OCI-LY7 (cell line): ENCODE measurements around the gene CTNND2.

ENCODE experiments used
- EZH2phosphoT487 ChIP-seq: fragments of 200-600 bp; sonication (generic); IDR thresholded peaks from 2 replicates; pipeline ENCODE4 v1.6.1; 2018; ENCODE audit warnings: low read depth, borderline replicate concordance, mild to moderate bottlenecking, mixed run types, antibody characterized with exemption, low read length, moderate library complexity, mixed read lengths
- TF ChIP-seq, protein P1 (sequence below): fragments of 200-600 bp; sonication (generic); conservative IDR thresholded peaks from 2 replicates; pipeline ENCODE4 v1.5.1; 2014; ENCODE audit warnings: mild to moderate bottlenecking, antibody characterized with exemption, low read length, moderate library complexity, mixed read lengths

DNA sequence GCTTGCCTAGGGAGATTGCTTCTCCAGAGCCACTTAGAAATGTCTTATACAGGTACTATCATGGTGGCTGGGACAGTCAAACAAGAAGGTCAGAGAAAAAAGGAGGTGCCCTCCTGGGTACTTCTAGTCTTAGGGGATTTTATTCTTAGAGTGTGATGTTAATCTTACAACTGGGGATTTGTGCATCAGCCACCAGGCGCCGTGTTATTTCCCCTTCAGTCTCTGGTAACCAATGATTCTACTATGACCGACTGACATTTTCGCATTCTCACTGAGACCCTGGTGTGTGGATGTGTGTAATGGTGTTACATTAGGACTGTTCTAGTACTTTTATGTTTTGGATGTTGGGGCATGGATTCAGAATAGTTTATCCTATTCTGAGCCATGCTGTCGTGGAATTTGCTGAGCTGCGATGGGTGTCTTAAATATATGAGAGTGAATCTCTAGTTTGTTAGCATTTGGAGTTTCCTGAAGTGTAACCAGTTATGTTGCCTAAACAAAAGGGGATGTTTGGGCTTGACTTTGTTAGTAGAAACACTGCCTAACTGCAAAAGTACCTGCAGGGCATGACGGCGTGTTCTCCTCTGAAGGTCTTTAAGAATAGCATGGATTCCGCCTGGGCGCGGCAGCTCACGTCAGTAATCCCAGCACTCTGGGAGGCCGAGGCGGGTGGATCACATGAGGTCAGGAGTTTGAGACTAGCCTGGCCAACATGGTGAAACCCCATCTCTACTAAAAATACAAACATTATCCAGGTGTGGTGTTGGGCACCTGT lies 968.0 kb downstream of the CTNND2 start:
- no peak for TF ChIP-seq EZH2phosphoT487
- TF ChIP-seq, protein P1, sequence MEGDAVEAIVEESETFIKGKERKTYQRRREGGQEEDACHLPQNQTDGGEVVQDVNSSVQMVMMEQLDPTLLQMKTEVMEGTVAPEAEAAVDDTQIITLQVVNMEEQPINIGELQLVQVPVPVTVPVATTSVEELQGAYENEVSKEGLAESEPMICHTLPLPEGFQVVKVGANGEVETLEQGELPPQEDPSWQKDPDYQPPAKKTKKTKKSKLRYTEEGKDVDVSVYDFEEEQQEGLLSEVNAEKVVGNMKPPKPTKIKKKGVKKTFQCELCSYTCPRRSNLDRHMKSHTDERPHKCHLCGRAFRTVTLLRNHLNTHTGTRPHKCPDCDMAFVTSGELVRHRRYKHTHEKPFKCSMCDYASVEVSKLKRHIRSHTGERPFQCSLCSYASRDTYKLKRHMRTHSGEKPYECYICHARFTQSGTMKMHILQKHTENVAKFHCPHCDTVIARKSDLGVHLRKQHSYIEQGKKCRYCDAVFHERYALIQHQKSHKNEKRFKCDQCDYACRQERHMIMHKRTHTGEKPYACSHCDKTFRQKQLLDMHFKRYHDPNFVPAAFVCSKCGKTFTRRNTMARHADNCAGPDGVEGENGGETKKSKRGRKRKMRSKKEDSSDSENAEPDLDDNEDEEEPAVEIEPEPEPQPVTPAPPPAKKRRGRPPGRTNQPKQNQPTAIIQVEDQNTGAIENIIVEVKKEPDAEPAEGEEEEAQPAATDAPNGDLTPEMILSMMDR = no peak
